Amniotic stem cell (primary cell): ENCODE data around the gene ALDH1A3.
A peak's percentile ranks its signal among the peaks of the same experiment; 100 is the strongest.

Experiments used
- DNase-seq: peaks from one replicate; lab custom pipeline; 2025; lab: John Stamatoyannopoulos, UW

ALDH1A3 gene

GRCh38 chr15:100951965-100952364 is 72.3 kb downstream of the ALDH1A3 start:
- DNase-seq, result no peak

DNA sequence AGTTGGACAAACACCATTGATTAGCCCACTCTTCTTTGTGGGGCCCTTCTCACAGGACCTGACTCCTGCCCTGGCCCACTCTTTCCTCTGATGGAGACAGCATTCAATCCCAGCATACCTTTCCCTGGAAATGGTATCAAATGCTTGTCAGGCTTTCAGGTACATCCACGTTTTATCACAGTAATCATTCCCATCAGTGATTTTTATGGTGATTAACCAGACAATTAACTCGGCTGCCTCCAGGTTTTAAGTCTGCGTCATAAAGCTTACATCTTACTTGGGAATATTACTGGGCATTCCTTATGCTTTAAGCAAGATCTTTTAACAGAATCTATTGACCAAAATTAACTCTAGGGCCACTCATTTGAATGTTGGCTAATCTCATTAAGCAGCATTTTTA is 72.9 kb downstream of the ALDH1A3 start:
- no peak for DNase-seq

DNA sequence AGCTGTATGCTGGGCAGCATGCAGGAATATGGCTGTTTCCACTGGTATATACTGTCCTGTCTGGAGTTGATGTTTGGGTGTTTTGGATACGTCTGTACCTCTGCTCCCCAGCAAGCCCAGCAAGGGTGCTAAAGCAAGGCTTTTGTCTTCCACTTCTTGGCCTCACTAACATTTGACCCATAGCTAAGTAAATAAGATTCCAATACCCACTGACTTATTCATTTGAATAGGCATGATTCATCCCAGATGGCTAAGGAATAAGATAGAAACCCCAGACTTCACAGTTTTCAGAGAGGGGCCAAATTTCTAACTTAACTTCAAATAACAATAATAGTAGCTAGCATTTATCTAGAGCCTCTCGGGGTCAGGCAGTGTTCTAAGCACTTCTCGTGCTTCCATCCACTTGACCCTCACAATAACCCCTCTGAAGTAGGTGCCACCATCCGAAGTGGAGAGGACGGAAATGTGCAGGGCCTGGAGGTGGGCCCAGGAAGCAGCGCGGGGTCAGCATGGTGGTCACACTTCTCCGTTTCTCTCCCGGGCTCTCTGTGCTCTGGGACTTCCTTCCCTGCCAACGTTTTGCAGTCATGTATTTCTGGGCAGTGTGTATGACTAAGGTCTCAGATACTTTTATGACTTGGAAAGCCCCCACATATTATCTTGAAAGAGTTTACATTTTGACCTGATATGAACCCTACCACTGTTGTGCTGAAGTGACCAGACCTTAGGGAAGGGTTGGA is 78.9 kb downstream of the ALDH1A3 start:
- peak; percentile 9 for DNase-seq

- DNase-seq, result no peak
Measured at GRCh38 chr15:100959066-100960050, 79.7 kb downstream of the ALDH1A3 start.
